SIG-M5 treated with dmso at 0.1 percent for 504 hours (cell line): ENCODE data around the gene SOSTDC1.
"Not testable (repeated sequence)": the region's sequence is repeated elsewhere in the genome, so short reads cannot be mapped to it uniquely, and the experiment has no call there.

Experiments
- DNase-seq: peaks from one replicate; lab custom pipeline; 2025; ENCODE audit not compliant: unreplicated experiment; lab: John Stamatoyannopoulos, UW

The SOSTDC1 gene, protein sequence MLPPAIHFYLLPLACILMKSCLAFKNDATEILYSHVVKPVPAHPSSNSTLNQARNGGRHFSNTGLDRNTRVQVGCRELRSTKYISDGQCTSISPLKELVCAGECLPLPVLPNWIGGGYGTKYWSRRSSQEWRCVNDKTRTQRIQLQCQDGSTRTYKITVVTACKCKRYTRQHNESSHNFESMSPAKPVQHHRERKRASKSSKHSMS

DNA sequence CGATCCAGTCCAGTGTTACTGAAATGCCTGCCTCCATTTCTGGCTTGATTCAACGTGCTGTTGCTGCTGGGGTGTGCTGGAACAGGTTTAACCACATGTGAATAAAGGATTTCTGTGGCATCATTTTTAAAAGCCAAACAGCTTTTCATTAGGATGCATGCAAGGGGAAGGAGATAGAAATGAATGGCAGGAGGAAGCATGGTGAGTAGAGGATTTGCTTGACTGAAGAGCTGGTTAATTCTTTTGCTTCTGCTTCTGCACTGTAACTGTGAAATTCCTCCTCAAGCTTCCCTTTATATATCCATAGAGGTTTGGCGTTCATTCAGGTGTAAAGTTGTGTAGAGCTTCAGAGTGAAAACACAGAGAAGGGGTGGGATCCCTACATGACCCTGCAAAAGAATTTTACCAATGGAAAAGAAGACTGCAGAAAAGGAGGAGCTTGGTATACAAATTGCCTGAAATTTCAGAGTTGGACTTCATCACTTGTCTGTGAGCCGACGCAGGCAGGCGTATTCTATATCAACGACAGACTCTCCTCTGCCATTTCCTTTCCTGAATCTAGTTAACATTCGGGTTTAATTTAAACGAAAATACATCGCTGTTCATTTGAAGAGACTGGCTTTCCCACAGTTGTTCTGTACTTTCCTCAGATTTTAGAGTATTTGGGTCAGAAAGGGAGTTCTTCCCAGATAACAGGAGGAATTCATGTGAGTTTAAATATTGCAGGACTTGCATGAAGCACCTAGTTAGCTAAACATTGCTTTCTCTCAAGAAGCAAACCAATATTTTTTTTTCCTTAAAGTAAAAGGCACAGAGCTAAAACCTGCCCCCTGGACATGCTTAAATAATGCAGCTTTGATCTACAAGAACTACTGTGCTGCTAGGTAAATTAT, at the start of gene SOSTDC1:
TSS of gene SOSTDC1 (minus strand) at position 270 of the 893 bp plus-strand sequence. CDS start at position 200, 70 bp downstream.
- no peak for DNase-seq

- no peak for DNase-seq
Measured at GRCh38 chr7:16514729-16515128, 49.2 kb upstream of the SOSTDC1 start.

DNA sequence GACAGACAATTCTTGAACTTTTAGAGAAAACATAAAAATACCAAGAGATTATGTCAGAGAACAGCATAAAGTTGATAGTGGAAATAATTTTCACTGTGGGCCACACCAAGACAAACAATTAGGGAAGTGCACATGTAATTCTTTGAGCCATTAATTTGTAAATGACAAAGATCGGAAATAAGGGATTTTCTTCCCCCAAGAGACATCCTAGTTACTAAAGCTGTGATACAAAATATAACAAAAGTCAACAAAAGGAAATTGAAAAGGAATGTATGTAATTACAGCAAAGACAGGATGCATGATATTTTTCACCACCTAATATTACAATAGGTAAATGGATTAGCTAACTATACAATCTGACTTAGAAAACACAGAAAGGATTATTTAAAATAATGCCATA, 48.7 kb upstream of the SOSTDC1 start:
- no peak for DNase-seq

GRCh38 chr7:16512097-16512496, 46.6 kb upstream of the SOSTDC1 start:
- no peak for DNase-seq

GRCh38 chr7:16511314-16511713, 45.8 kb upstream of the SOSTDC1 start:
- no peak for DNase-seq

- DNase-seq: no peak
Measured at GRCh38 chr7:16509829-16510228, 44.3 kb upstream of the SOSTDC1 start.

GRCh38 chr7:16506422-16506821, 40.9 kb upstream of the SOSTDC1 start:
- not testable (repeated sequence) for DNase-seq

DNA sequence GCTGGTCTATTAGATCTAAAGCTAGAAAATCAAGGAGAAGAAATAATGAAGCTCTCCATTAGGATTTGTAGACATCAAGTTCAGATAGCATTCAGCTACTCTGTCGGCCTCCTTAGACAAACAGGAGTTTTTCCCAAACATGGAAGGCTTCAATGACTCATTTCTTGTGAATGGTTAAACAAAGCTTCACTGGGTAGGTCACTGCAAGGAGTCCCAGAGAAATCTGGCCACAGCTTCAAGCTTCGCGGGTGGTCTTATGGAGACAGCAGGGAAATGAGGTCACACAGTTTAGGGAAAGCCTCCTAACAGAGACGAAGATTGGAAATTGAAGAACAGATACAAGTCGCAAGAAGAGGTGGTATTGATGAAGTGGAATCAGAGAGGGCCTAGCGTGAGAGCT, 38.5 kb upstream of the SOSTDC1 start:
- DNase-seq: no peak

DNA sequence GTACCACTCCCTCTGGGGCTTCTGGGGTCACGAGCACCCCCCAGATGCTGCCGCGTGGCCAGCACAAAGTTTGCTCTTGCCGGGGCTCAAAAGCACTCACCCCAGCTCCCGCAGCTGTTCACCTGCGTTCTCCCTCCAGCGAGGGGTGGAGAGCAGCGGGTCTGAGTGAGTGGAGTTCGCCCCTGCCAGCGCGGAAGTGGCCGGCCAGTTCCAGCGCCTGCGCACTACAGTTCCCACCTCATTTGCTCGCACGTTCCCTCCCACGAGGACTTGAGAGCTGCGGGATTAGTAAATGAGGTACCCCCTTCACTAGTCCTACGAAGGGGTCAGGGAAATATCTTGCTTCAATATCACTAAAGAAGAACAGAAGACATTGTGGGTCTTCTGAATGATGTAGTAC, 36.8 kb upstream of the SOSTDC1 start:
- DNase-seq: no peak

DNA sequence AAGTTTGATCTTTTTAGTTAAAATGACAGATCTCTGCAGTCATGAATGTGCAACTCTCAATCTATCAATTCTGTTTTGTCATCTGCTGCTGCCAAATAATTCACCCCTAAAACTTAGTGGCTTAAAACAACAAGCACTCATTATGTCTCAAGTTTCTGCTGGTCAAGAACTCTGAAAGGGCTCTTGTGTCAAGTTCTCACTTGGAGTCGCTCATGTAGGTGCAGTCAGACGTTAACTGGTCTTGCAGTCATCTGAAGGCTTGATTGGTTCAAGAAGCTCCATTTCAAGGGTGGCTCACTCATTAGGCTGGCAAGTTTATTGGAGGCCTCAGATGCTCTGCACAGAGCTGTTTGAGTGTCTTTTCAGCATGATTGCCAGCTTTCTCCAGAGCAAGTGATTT, 32.6 kb upstream of the SOSTDC1 start:
- no peak for DNase-seq

GRCh38 chr7:16494955-16495719, 29.6 kb upstream of the SOSTDC1 start:
- DNase-seq: no peak

DNA sequence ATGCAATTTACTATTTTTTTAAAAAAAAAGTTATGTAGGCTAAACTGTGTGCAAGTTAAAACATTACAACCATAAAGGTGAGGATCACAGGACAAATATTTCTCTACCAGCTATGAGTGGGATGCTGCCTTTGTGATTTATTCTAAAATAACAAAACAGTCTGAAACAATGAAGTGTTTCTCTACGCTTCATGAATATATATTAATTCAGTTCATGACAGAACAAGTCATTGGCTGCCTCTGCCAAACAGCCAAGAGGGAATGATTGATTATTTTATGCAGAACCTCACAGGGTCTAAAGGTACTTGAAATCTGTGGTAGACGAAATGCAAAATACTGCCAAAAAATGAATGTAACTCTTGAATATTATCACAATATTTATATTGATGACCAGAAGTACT, 29.0 kb upstream of the SOSTDC1 start:
- no peak for DNase-seq

- DNase-seq: no peak
Measured at GRCh38 chr7:16493266-16493665, 27.7 kb upstream of the SOSTDC1 start.

DNA sequence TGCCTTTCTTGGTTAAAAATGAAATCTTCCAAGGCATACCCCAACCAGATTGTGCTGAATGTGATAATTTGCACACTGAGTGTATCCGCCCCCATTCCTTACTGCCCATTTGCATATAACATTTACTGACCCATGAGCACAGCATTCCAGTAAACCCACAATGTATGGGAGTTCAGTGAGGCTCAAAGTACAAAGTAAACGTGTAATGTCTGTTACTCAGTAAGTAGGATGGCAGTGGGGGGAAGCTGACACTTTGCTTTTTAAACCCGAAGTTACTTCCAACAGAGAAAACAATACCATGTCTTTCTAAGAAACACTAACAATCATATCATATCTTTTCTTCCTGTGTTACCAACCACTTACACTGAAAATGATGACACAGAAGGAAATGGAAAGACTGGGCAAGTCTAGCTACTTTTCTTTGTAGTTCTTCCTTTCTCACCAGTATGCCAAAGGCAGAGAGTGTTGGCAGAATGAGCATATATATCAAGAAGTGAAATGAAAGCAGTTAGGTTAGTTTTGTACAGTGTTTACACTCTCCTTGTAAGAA, 27.1 kb upstream of the SOSTDC1 start:
- no peak for DNase-seq

- no peak for DNase-seq
Measured at GRCh38 chr7:16491148-16491547, 25.6 kb upstream of the SOSTDC1 start.

- DNase-seq: no peak
Measured at GRCh38 chr7:16484453-16485158, 19.1 kb upstream of the SOSTDC1 start.

GRCh38 chr7:16479591-16479990, 14.1 kb upstream of the SOSTDC1 start:
- no peak for DNase-seq

DNA sequence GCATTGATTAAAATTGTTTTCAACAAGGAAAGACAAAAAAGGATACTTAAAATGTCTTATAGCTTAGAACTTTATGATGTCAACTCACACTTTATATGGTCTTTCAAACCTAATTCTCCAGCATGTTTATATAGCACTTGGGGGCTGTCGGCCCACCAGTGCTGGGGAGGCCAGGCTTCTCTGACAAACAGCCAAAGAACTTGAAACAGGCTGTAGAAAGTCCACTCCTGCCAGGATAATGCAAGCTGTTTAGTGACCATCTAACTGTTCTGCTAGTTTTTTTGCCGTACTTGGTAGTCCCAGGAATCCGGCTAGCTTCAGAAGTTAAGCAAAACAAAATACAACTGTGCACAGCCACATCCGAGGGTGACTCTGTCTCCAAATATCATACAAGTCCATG, 13.6 kb upstream of the SOSTDC1 start:
- DNase-seq: no peak

DNA sequence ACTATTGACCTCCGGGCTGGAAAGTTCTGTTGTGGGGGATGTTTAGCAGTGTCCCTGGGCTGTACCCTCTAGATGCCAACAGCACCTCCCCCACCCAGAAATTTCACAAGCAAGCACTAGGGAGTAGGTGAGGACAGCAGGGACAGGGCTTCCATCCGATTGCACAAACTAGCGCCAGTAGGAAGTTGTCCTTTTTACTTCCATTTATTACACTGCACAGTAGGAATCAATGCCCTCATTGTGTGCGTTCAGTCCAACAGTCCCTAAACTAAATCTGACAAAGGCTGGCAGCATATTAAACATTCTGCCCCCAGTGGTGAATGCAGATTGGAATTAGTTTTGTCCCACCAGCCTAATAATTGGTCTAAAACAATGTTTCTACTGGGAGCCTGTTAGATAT, 6.4 kb upstream of the SOSTDC1 start:
- DNase-seq: no peak

DNA sequence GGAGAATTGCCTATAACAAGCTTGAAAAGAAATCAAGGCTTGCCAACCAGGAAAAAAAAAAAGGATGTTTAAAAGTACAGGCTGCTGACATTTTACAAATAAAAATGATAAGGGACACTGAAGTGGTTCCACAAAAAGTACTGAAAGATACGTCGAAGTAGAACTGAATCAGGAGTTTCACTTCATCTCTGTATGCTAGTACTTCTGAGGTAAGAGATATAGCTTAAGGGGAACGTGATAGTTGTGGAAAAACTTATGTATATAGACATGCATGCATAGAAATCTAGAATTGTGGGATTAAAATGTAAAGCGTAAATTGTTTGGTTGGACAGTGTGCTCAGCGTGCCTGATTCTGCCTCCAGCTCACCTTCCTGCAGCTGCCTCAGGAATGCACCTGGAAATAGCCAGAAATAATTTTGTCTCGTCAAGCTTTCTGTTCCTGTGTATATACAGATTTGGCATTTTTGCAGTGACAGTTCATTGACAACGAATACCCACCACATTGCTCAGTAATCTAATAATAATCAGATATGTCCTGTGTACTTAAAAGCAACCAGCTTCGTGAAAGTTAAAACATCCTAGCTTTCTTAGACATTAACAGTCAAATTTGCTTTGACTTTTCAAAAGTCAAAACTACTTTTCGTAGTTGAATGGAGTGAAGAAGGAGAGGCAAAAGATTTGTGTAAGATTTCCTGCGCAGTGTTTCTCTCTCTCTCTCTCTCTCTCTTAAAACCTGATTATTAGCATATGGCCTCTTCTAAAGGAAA, 1.4 kb downstream of the SOSTDC1 start:
- DNase-seq: no peak
